Endodermal cell (in vitro differentiated cells): ENCODE results near the gene TEX54. TPM values are rescaled to one million over a fixed set of nuclear protein-coding genes. Genes with fewer than 3 reads are reported as not detected.
A peak's percentile ranks its signal among the peaks of the same experiment; 100 is the strongest.

Source experiments
- DNase-seq: peaks from one replicate; pipeline ENCODE4 v3.0.0-alpha.2; 2017
- H3K27ac ChIP-seq: 2 replicates; pipeline ENCODE4 v1.5.1; 2013; ENCODE audit warnings: mild to moderate bottlenecking, low read depth, low read length, moderate library complexity
- H3K27me3 ChIP-seq: 2 replicates; pipeline ENCODE4 v1.6.1; 2013; ENCODE audit warnings: mild to moderate bottlenecking, low read length, moderate library complexity; ENCODE audit not compliant: insufficient read depth, control insufficient read depth, poor library complexity, severe bottlenecking
- H3K36me3 ChIP-seq: 2 replicates; pipeline ENCODE4 v1.7.0; 2013; ENCODE audit warnings: mild to moderate bottlenecking, low read length, moderate library complexity; ENCODE audit not compliant: control insufficient read depth, insufficient read depth
- H3K4me1 ChIP-seq: one replicate; pipeline ENCODE4 v1.7.0; 2013; ENCODE audit warnings: low read length; ENCODE audit not compliant: control insufficient read depth, insufficient read depth
- H3K4me3 ChIP-seq: 2 replicates; pipeline ENCODE4 v1.5.1; 2013; ENCODE audit warnings: mild to moderate bottlenecking, low read length, moderate library complexity
- H3K9ac ChIP-seq: 2 replicates; pipeline ENCODE4 v1.6.1; 2013; ENCODE audit warnings: mild to moderate bottlenecking, low read length, moderate library complexity; ENCODE audit not compliant: poor library complexity, severe bottlenecking; ENCODE audit errors: extremely low read depth
- H3K9me3 ChIP-seq: 2 replicates; pipeline ENCODE4 v1.6.1; 2013; ENCODE audit warnings: mild to moderate bottlenecking, low read length, moderate library complexity; ENCODE audit not compliant: control insufficient read depth
- H3K27ac Mint-ChIP-seq: 2 replicates; pipeline ENCODE4 v1.8.0; 2020; ENCODE audit warnings: mixed read lengths
- H3K27me3 Mint-ChIP-seq: 2 replicates; pipeline ENCODE4 v1.8.0; 2021; ENCODE audit warnings: mild to moderate bottlenecking, mixed read lengths; ENCODE audit not compliant: insufficient read depth
- H3K36me3 Mint-ChIP-seq: 2 replicates; pipeline ENCODE4 v1.8.0; 2020; ENCODE audit warnings: low read depth, mixed read lengths
- H3K4me1 Mint-ChIP-seq: 2 replicates; pipeline ENCODE4 v1.8.0; 2020; ENCODE audit warnings: mixed read lengths
- H3K4me3 Mint-ChIP-seq: 2 replicates; pipeline ENCODE4 v1.8.0; 2020; ENCODE audit warnings: mild to moderate bottlenecking, moderate library complexity, mixed read lengths
- H3K9me3 Mint-ChIP-seq: 2 replicates; pipeline ENCODE4 v1.8.0; 2020; ENCODE audit warnings: mild to moderate bottlenecking, mixed read lengths
- WGBS, 2 experiments: methylation state at CpG; one replicate each; pipeline versions ENCODE4 v1.1.5 to v1.1.7; 2013; ENCODE audit warnings: missing lambda C conversion rate in 2 of 2, mixed read lengths in 1 of 2; ENCODE audit not compliant: insufficient coverage in 1 of 2, insufficient read length in 1 of 2; 5-methylcytosine and 5-hydroxymethylcytosine counted together
- total RNA-seq, 2 donors: library from RNA; stranded (reverse); fragmentation: NEBNext Ultra II Directional in 1 of 2; extraction: Animal tissue kit (Norgen Biotek cat#: 25700) in 1 of 2; gene quantifications; 2 replicates in 1 of 2; 3 replicates in 1 of 2; pipeline ENCODE4 v1.2.1, GENCODE V29; 2021
- TF ChIP-seq, protein P1 (sequence below): fragments of 200-600 bp; sonication (generic); conservative IDR thresholded peaks from 2 replicates; pipeline ENCODE4 v1.5.0; 2021; ENCODE audit warnings: antibody characterized with exemption, mild to moderate bottlenecking

The TEX54 gene
- total RNA-seq, 2 donors from 2014 or later, result not detected

- no peaks in the 10 kb centered on the region for H3K27me3 ChIP-seq
- Mint-ChIP-seq H3K4me3 (peak overlapping the region; percentile 100), H3K27me3 (no peaks in the 10 kb centered on the region), H3K36me3 (peaks cover 53% of the 10 kb centered on the region), H3K4me1 (peaks cover 46% of the 10 kb centered on the region), H3K27ac (peak overlapping the region; percentile 100), H3K9me3 (no peaks in the 10 kb centered on the region)
- peak overlapping the region; percentile 96 for H3K4me3 ChIP-seq
- no peaks in the 10 kb centered on the region for H3K9me3 ChIP-seq
- TF ChIP-seq, protein P1, sequence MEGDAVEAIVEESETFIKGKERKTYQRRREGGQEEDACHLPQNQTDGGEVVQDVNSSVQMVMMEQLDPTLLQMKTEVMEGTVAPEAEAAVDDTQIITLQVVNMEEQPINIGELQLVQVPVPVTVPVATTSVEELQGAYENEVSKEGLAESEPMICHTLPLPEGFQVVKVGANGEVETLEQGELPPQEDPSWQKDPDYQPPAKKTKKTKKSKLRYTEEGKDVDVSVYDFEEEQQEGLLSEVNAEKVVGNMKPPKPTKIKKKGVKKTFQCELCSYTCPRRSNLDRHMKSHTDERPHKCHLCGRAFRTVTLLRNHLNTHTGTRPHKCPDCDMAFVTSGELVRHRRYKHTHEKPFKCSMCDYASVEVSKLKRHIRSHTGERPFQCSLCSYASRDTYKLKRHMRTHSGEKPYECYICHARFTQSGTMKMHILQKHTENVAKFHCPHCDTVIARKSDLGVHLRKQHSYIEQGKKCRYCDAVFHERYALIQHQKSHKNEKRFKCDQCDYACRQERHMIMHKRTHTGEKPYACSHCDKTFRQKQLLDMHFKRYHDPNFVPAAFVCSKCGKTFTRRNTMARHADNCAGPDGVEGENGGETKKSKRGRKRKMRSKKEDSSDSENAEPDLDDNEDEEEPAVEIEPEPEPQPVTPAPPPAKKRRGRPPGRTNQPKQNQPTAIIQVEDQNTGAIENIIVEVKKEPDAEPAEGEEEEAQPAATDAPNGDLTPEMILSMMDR, result no peak
- peaks cover 5% of the 10 kb centered on the region for H3K4me1 ChIP-seq
- peak overlapping the region; percentile 100 for H3K9ac ChIP-seq
- H3K27ac ChIP-seq, result peak overlapping the region; percentile 82
- WGBS, 2 experiments, result 0% methylated on average over 13 to 15 of the region's 15 CpGs
- no peak for DNase-seq
- peaks cover 38% of the 10 kb centered on the region for H3K36me3 ChIP-seq
Measured at GRCh38 chr11:62854825-62855570, 22.4 kb upstream of the TEX54 start.

DNA sequence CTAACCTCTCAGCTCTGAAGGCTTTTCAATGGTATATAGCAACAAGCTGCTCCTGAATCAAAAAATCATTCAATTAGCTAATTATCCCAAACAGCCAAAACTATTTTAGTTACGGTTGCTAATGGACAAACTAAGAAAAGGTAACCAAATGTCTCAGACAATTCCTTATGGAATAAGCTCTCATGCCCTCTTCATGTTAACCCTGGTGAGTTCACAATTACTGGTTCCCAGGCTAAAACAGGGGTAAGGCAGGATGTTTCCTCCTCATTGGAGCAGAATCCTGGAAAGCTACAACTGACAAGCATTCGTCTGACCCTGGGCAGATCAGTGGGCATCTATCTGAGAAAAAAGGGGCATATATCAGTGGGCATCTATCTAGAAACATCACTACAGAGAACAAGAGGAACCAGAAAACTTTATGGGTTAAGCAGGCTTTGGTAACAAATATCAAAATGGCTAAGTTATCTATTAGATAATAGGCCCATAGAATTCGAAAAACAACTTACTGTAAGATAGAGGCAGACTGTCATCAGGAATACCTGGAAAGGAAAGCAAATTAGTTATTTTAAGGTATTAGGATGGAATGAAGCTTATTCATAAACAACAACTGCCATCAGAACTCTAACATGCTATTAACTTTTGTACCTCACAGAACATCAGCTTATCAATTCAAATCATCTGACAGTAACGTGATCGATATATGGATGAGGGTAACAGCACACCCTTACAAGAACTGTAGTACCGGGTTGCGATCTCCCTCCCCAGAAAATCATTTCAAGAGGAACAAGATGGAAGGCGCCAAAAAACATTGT, 21.6 kb upstream of the TEX54 start:
- peak overlapping the region; percentile 100 for H3K27ac Mint-ChIP-seq

GRCh38 chr11:62853279-62853965, 20.8 kb upstream of the TEX54 start:
- Mint-ChIP-seq H3K27me3 (no peaks in the 10 kb centered on the region), H3K36me3 (peaks cover 43% of the 10 kb centered on the region), H3K4me1 (peaks cover 34% of the 10 kb centered on the region), H3K27ac (peak overlapping the region; percentile 100), H3K4me3 (peak overlapping the region; percentile 100), H3K9me3 (no peaks in the 10 kb centered on the region)
- WGBS, 2 experiments, result 46 to 49% methylated on average over 6 to 7 of the region's 7 CpGs
- Histone ChIP-seq H3K27ac (peak overlapping the region; percentile 16), H3K27me3 (no peaks in the 10 kb centered on the region), H3K4me3 (peak overlapping the region; percentile 96), H3K36me3 (peaks cover 38% of the 10 kb centered on the region), H3K4me1 (peaks cover 5% of the 10 kb centered on the region), H3K9ac (peak overlapping the region; percentile 100), H3K9me3 (no peaks in the 10 kb centered on the region)
- TF ChIP-seq, protein P1, result no peak
- no peak for DNase-seq

More for the DNA sequence above, 21.6 kb upstream of the TEX54 start:
- peak overlapping the region; percentile 100 for H3K4me3 Mint-ChIP-seq
- TF ChIP-seq, protein P1, result no peak
- H3K36me3 ChIP-seq, result peaks cover 38% of the 10 kb centered on the region
- no peaks in the 10 kb centered on the region for H3K27me3 ChIP-seq
- peak overlapping the region; percentile 96 for H3K4me3 ChIP-seq
- H3K36me3 Mint-ChIP-seq, result peaks cover 45% of the 10 kb centered on the region
- WGBS, 2 experiments, result 7 to 8% methylated on average over 3 to 7 of the region's 8 CpGs
- H3K27me3 Mint-ChIP-seq, result no peaks in the 10 kb centered on the region
- no peak for DNase-seq
- peaks cover 38% of the 10 kb centered on the region for H3K4me1 Mint-ChIP-seq
- peaks cover 5% of the 10 kb centered on the region for H3K4me1 ChIP-seq
- no peaks in the 10 kb centered on the region for H3K9me3 ChIP-seq
- peak overlapping the region; percentile 100 for H3K9ac ChIP-seq
- H3K9me3 Mint-ChIP-seq, result no peaks in the 10 kb centered on the region
- H3K27ac ChIP-seq, result peak overlapping the region; percentile 16
